Measurements from ENCODE around the gene ENTPD1.
"Not testable (repeated sequence)": the region's sequence is repeated elsewhere in the genome, so short reads cannot be mapped to it uniquely, and the experiment has no call there.

Gene ENTPD1

DNA sequence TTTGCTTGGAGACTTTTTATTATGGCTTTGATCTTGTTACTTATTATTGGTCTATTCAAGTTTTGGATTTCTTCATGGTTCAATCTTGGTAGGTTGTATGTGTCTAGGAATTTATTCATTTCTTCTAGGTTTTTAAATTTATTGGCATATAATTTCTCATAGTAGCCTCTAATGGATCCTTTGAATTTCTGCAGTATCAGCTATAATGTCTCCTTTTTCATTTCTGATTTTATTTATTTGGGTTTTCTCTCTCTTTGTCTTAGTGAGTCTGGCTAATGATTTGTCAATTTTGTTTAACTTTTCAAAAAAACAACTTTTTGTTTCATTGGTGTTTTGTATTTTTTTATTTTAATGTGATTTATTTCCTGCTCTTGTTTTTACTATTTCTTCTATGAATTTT lies 160.1 kb downstream of the ENTPD1 start:
- H3K27ac ChIP-seq (ENCODE audit: low read length); H3K4me1 ChIP-seq (ENCODE audit: control insufficient read depth in 1 of 2, insufficient read depth in 2 of 2, low read length in 2 of 2); H3K9me3 ChIP-seq (ENCODE audit: control insufficient read depth in 1 of 2, low read length in 2 of 2); H3K27me3 ChIP-seq (ENCODE audit: low read depth, low read length); H3K4me3 ChIP-seq (ENCODE audit: low read depth in 1 of 2, low read length in 2 of 2); H3K36me3 ChIP-seq (ENCODE audit: control insufficient read depth in 1 of 2, insufficient read depth in 2 of 2, low read length in 2 of 2): not testable (repeated sequence)

Measured in muscle layer of duodenum (tissue), 2 donors.